ENCODE results near the gene ENPP7.

DNA sequence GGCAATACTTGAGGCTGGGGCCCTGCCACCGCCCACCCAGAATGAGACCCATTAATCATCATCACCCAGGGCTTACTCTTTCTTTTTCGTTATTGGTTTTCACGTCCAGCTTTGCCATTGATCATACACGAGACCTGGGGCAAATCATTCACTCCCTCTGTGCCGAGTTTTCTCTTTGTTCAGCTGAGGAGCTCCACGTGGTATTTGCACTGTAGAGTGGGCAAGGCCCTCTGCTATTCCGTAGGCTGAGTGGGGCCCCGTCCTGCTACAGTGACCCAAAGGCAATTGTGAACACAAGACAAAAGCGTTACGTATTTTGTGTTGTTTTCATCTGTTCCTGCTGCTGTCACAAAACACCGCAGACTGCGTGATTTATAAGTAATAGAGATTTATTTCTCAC, 23.6 kb downstream of the ENPP7 start:
- no peak for TF ChIP-seq POLR2AphosphoS5 (IDR thresholded peaks at IDR 0.05; ENCODE audit: low read depth, low read length)
- TF ChIP-seq, protein P1, sequence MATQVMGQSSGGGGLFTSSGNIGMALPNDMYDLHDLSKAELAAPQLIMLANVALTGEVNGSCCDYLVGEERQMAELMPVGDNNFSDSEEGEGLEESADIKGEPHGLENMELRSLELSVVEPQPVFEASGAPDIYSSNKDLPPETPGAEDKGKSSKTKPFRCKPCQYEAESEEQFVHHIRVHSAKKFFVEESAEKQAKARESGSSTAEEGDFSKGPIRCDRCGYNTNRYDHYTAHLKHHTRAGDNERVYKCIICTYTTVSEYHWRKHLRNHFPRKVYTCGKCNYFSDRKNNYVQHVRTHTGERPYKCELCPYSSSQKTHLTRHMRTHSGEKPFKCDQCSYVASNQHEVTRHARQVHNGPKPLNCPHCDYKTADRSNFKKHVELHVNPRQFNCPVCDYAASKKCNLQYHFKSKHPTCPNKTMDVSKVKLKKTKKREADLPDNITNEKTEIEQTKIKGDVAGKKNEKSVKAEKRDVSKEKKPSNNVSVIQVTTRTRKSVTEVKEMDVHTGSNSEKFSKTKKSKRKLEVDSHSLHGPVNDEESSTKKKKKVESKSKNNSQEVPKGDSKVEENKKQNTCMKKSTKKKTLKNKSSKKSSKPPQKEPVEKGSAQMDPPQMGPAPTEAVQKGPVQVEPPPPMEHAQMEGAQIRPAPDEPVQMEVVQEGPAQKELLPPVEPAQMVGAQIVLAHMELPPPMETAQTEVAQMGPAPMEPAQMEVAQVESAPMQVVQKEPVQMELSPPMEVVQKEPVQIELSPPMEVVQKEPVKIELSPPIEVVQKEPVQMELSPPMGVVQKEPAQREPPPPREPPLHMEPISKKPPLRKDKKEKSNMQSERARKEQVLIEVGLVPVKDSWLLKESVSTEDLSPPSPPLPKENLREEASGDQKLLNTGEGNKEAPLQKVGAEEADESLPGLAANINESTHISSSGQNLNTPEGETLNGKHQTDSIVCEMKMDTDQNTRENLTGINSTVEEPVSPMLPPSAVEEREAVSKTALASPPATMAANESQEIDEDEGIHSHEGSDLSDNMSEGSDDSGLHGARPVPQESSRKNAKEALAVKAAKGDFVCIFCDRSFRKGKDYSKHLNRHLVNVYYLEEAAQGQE (IDR thresholded peaks at IDR 0.05; ENCODE audit: insufficient read depth in 1 of 2, low read depth in 2 of 2, low read length in 2 of 2): no peak
- TF ChIP-seq SIN3A (IDR thresholded peaks at IDR 0.05; ENCODE audit: borderline replicate concordance, insufficient read depth, low read length): no peak
- TF ChIP-seq TAF1 (IDR thresholded peaks at IDR 0.05; ENCODE audit: borderline replicate concordance, insufficient read depth, low read length): no peak
